Head of caudate nucleus (tissue), 42 donors: ENCODE results near the gene ANKRD33B.
A peak's percentile ranks its signal among the peaks of the same experiment; 100 is the strongest.
"Not testable (repeated sequence)": the region's sequence is repeated elsewhere in the genome, so short reads cannot be mapped to it uniquely, and the experiment has no call there.

Experiments used
- DNase-seq, 42 donors: peaks; one replicate each; pipeline versions ENCODE4 v3.0.0 to v3.0.0-alpha.2; 2020 to 2021; ENCODE audit warnings: mixed read lengths in 7 of 42
- intact Hi-C: fragments of 100-400 bp; cut with DNase I; formaldehyde crosslinking; loops from one replicate; pipeline ENCODE4 v1.15.0; 2022

ANKRD33B gene

GRCh38 chr5:10570540-10570939 is 6.7 kb downstream of the ANKRD33B start:
- DNase-seq = peak in 1 of 42 donors; percentile 7

GRCh38 chr5:10572451-10572850 is 8.6 kb downstream of the ANKRD33B start:
- intact Hi-C loops = no loop called here
- peak in 8 of 42 donors; percentile 3 to 33 (median 12) for DNase-seq

More at GRCh38 chr5:10570540-10570939, 6.7 kb downstream of the ANKRD33B start:
- intact Hi-C loops = not testable (repeated sequence)

GRCh38 chr5:10573487-10574145 is 9.7 kb downstream of the ANKRD33B start:
- intact Hi-C loops = no loop called here
- DNase-seq = peak in 10 of 42 donors; percentile 1 to 19 (median 6)

DNA sequence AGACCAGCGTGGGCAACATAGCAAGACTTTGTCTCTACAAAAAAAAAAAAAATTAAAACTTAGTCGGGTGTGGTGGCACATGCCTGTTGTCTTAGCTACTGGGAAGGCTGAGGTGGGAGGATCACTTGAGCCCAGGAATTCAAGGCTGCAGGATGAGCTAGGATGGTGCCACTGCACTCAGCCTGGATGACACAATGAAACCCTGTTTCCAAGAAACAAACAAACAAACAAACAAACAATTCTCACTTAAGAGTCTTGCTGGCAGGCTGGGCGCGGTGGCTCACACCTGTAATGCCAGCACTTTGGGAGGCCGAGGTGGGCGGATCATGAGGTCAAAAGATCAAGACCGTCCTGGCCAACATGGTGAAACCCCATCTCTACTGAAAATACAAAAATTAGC is 11.0 kb downstream of the ANKRD33B start:
- intact Hi-C loops = not testable (repeated sequence)
- peak in 1 of 42 donors; percentile 5 for DNase-seq

- peak in 4 of 42 donors; percentile 1 to 13 (median 7) for DNase-seq
- intact Hi-C loops = no loop called here
Observed at GRCh38 chr5:10576121-10576789, 12.4 kb downstream of the ANKRD33B start.

DNA sequence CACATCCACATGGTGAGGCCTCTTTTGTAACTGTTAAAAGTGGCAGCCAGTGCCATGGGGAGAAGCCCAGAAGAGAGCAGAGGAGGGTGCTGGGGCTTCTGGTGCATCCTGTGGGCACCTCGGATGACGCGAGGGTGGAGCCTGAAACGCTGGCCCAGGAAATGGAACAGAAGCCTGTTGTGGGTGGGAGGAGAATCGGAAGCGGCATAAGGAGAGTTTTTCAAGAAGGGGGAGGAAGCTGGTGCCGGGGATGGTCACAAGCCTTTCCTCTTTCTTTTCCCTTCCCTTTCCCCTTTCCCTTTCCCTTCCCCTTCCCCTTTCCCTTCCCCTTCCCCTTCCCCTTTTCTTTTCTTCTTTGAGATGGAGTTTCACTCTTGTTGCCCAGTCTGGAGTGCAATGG is 12.9 kb downstream of the ANKRD33B start:
- intact Hi-C loops = no loop called here
- peak in 7 of 42 donors; percentile 8 to 34 (median 21) for DNase-seq

GRCh38 chr5:10577371-10578292 is 13.8 kb downstream of the ANKRD33B start:
- intact Hi-C loops = no loop called here
- DNase-seq = peak in 7 of 42 donors; percentile 10 to 54 (median 24)

DNA sequence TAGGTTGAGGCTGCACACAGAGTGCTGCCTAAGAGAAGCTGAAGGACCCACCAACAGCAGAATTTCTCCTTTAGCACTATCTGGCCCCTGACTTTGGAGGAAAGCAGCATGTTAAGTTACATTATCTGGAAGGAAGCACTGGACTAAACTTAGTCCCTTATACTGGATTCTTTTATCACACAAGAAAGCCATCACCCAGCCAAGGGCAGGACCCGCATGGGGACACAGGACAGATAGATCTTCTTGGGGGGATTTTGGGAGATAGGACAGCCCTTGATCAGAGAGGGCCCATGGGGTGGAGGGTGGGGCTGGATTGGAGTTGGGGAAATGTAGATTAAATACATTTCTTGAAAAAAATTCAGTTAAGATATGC is 14.4 kb downstream of the ANKRD33B start:
- intact Hi-C loops = no loop called here
- peak in 5 of 42 donors; percentile 6 to 29 (median 19) for DNase-seq

GRCh38 chr5:10578869-10579268 is 15.0 kb downstream of the ANKRD33B start:
- intact Hi-C loops = no loop called here
- peak in 7 of 42 donors; percentile 5 to 37 (median 23) for DNase-seq

DNA sequence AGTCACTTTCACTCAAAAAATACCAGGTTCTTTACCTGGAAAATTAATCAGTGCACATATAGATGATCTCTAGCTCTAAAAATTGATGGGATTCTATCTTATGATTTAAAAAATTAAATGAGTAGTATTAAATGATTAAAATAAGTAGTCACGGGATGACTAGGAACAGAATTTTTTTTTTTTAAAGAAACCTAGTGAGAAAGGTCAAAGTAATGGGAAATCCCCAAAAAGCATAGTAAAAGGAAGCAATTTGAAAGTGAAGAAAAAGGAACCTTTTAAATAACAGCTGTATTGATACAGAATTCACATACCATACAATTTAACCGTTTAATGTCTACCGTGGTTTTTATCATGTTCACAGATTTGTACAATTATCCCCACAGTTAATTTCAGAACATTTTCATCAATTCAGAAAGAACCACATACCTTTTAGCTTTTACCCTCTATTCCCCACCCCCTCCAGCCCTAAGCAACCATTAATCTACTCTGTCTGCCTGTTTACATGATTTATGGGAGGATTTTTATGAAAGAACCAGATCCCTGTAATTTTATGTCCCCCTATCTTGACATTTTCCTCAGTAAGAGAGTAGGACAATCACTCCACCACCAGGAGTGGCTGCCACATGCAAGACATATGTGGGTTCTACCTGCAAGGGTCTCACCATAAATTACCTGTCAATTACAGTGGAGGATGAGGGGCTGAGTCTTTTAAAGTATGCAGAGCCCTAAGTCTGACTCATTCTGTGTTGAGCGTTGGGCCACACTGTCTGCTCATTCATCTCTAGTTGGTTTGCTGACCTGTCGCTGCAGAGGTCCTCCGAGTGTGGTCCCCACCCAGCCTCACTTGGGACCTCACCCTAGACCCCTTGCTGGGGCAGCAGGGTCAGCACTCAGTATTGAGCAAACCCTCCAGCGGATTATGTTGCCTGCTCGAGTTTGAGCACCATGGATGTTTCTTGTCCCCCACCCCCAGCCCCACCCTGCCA is 16.0 kb downstream of the ANKRD33B start:
- intact Hi-C loops = no loop called here
- DNase-seq = peak in 8 of 42 donors; percentile 0 to 26 (median 10)

DNA sequence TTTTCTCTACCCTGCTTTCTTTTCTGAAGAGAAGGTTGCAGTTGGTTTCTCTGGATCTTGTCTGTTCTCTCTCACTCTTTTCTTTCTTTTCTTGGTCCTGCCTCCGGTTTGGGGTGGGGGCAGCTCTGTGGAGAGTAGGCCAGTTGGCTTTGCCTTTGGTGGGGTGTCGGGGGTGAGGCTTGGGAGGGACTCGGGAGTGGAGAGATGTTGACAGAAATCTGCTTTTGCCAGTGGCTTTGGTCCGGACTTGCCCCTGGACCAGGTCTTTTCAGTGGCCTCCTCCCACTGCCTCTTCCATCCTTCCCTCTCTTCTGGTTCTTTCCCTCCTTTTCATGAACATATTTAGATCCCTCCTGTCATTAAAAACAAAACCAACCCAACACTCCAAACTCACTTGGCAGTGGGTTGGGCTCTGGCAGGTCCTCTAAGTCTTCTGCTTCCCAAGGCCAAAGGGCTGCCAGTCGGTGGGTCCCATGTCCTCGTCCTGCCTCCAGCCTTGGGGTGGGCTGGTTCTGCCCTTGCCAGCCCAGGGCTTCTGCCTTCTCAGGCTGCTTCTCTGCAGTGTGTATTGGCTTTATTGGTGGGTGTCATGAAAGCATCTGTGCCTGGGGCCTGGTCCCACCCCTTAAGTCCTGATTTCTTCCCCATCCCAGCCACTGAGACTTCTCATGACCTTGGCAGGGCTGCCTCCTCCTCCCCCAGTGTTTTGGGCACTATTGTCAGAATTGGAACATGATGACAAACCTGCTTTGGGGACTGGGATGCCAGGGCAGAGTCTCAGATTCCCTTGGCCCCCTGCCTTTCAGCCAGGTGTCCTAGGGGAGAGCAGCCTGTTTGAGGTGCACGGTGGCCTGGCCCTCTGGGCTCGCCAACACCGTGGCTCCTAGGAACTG is 16.9 kb downstream of the ANKRD33B start:
- intact Hi-C loops = no loop called here
- peak in 9 of 42 donors; percentile 5 to 39 (median 12) for DNase-seq

DNA sequence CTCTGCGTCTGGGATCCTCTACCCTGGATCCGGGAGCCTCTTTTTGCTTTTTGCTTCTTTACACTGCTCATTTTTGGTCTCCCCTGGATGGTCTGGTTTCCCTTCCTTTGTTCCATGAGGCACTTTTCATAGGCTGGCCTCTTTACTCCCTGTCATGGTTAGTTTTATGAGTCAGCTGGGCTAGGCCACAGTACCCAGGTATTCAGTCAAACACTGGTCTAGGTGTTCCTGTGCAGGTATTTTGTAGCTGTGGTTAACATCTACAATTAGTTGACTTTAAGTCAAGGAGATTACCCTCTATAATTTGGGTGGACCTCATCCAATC is 17.5 kb downstream of the ANKRD33B start:
- intact Hi-C loops = no loop called here
- DNase-seq = peak in 2 of 42 donors; percentile 1 to 23

DNA sequence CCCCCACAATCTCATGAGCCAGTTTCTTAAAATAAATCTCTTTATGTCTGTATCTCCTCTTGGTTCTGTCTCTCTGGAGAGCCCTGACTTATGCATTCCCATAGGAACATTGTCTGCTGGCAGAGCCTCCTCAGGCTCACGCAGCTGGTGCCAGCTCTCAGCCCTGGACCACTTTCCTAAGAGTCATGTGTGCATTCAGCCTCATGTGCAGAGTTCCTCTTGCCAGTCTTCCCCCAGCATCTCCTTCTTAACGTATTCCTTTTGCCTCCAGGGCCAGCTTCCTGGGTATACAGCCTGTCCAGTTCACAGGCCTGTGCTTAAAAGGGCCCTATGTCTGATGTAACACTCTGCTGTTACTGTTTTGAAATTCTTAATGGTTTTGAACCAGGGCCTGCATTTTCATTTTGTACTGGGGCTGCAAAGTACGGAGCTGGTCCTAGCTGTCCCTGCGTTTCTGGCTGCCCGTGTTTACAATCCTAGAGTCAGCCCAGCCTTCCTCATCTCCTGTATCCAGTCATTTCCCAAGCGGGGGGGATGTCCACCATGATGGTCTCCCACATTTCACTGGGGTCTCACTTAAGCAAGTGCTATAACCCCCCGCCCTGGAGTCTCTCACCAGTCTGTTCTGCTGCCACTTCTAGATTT is 18.1 kb downstream of the ANKRD33B start:
- DNase-seq = peak in 5 of 42 donors; percentile 14 to 42 (median 26)
- intact Hi-C loops = no loop called here

- intact Hi-C loops = no loop called here
- DNase-seq = peak in 3 of 42 donors; percentile 21 to 31 (median 22)
Observed at GRCh38 chr5:10582512-10582897, 18.6 kb downstream of the ANKRD33B start.

- DNase-seq = peak in 7 of 42 donors; percentile 24 to 64 (median 50)
- intact Hi-C loops = no loop called here
Observed at GRCh38 chr5:10583663-10584572, 20.0 kb downstream of the ANKRD33B start.
